A549 (cell line): ENCODE results near the gene CACNA1S. TPM values are rescaled to one million over a fixed set of nuclear protein-coding genes. Genes with fewer than 3 reads are reported as not detected.

Experiments
- ATAC-seq, 2 experiments: fragments of 200-7000 bp in 1 of 2; fragments of >200 bp in 1 of 2; cut with Nextera tagmentation in 1 of 2; cut with Tn5 transposase in 1 of 2; 3 replicates each; pipeline versions ENCODE4 v1.8.0 to v1.9.1; 2018 to 2020; ENCODE audit warnings: mild to moderate bottlenecking in 1 of 2, moderate library complexity in 1 of 2
- CTCF ChIA-PET: fragments of 300-600 bp; sonication (Branson Sonifier 250); formaldehyde crosslinking; extraction: SDS; loops from one replicate; lab custom pipeline; 2021; ENCODE audit warnings: antibody characterized with exemption, inconsistent platforms; lab: Yijun Ruan, JAX
- POLR2A ChIA-PET: fragments of 350-600 bp; formaldehyde crosslinking; extraction: SDS; loops from one replicate; lab custom pipeline; 2021; ENCODE audit warnings: antibody characterized with exemption, inconsistent platforms; lab: Yijun Ruan, JAX
- DNase-seq, 2 experiments: peaks; one replicate each; pipeline versions ENCODE4 v3.0.0 to v3.0.0-alpha.2; 2011 to 2016; ENCODE audit warnings: low read depth in 1 of 2, low spot score in 1 of 2
- FAIRE-seq: peaks from 2 replicates; lab custom pipeline; 2011; peaks lifted over from hg19 to GRCh38; lab: Jason Lieb, UNC
- H3K27ac ChIP-seq, 2 experiments: fragments of >200 bp; sonication (Bioruptor Twin); formaldehyde crosslinking; 3 replicates each; pipeline ENCODE4 v1.5.1; 2016 to 2017
- H3K4me1 ChIP-seq: fragments of >200 bp; sonication (Bioruptor Twin); formaldehyde crosslinking; 3 replicates; pipeline ENCODE4 v1.6.1; 2016
- H3K4me2 ChIP-seq: fragments of >200 bp; sonication (Bioruptor Twin); formaldehyde crosslinking; 3 replicates; pipeline ENCODE4 v1.6.1; 2016
- H3K4me3 ChIP-seq: fragments of >200 bp; sonication (Bioruptor Twin); formaldehyde crosslinking; 3 replicates; pipeline ENCODE4 v1.5.1; 2016
- H3K9me3 ChIP-seq: fragments of >200 bp; sonication (Bioruptor Twin); formaldehyde crosslinking; 3 replicates; pipeline ENCODE4 v1.6.1; 2016
- BHLHE40 ChIP-seq: IDR thresholded peaks from 2 replicates; pipeline ENCODE4 v1.6.1; 2012; ENCODE audit warnings: low read depth, low read length, inconsistent platforms
- CBX2 ChIP-seq: fragments of 200-600 bp; sonication (generic); IDR thresholded peaks from 2 replicates; pipeline ENCODE4 v1.6.1; 2016; ENCODE audit warnings: low read depth, mild to moderate bottlenecking, borderline replicate concordance
- CBX8 ChIP-seq: fragments of 200-600 bp; sonication (generic); IDR thresholded peaks from 2 replicates; pipeline ENCODE4 v1.6.1; 2016
- CEBPB ChIP-seq, 2 experiments: fragments of >200 bp in 1 of 2; sonication (Bioruptor Twin) in 1 of 2; formaldehyde crosslinking in 1 of 2; IDR thresholded peaks; 2 replicates each; pipeline ENCODE4 v1.6.1; 2012 to 2016
- E2F6 ChIP-seq: IDR thresholded peaks from 2 replicates; pipeline ENCODE4 v1.6.1; 2012; ENCODE audit warnings: low read depth, borderline replicate concordance
- EHF ChIP-seq: fragments of 250-450 bp; sonication (Bioruptor Pico); IDR thresholded peaks from 2 replicates; pipeline ENCODE4 v1.5.0; 2020; ENCODE audit warnings: mild to moderate bottlenecking
- ELK1 ChIP-seq: fragments of 150-350 bp; IDR thresholded peaks from 2 replicates; pipeline ENCODE4 v1.6.1; 2014; ENCODE audit warnings: low read depth, mild to moderate bottlenecking, low read length
- FOSL2 ChIP-seq, 2 experiments: fragments of 450-650 bp in 1 of 2; fragments of >200 bp in 1 of 2; sonication (Bioruptor Twin) in 1 of 2; formaldehyde crosslinking; IDR thresholded peaks; 2 replicates each; pipeline versions ENCODE4 v1.5.0 to v1.6.1; 2016 to 2020; ENCODE audit warnings: mild to moderate bottlenecking in 1 of 2, moderate library complexity in 1 of 2
- FOXS1 ChIP-seq: fragments of 250-450 bp; sonication (Bioruptor Pico); IDR thresholded peaks from 2 replicates; pipeline ENCODE4 v1.5.0; 2020; ENCODE audit warnings: mild to moderate bottlenecking, moderate library complexity
- GATA3 ChIP-seq: IDR thresholded peaks from 2 replicates; pipeline ENCODE4 v1.6.1; 2012; ENCODE audit warnings: borderline replicate concordance
- HDAC2 ChIP-seq: fragments of 200-600 bp; sonication (generic); IDR thresholded peaks from 2 replicates; pipeline ENCODE4 v1.6.1; 2016
- HEYL ChIP-seq: fragments of 250-450 bp; sonication (Bioruptor Pico); IDR thresholded peaks from 2 replicates; pipeline ENCODE4 v1.8.0; 2021; ENCODE audit warnings: mild to moderate bottlenecking, moderate library complexity
- HOXA7 ChIP-seq: fragments of 250-450 bp; sonication (Bioruptor Pico); IDR thresholded peaks from 2 replicates; pipeline ENCODE4 v1.5.0; 2020; ENCODE audit warnings: mild to moderate bottlenecking, moderate library complexity
- HOXB5 ChIP-seq: fragments of 250-450 bp; sonication (Bioruptor Pico); IDR thresholded peaks from 2 replicates; pipeline ENCODE4 v1.5.0; 2020; ENCODE audit warnings: mild to moderate bottlenecking, moderate library complexity
- KDM5A ChIP-seq: fragments of 200-600 bp; sonication (generic); IDR thresholded peaks from 2 replicates; pipeline ENCODE4 v1.6.1; 2016; ENCODE audit warnings: antibody characterized with exemption, mild to moderate bottlenecking
- MYC ChIP-seq: IDR thresholded peaks from 2 replicates; pipeline ENCODE4 v1.6.1; 2012; ENCODE audit warnings: mild to moderate bottlenecking, inconsistent platforms, low read length, improper control_type of control experiment, borderline replicate concordance
- NR3C1 ChIP-seq: fragments of >200 bp; sonication (Bioruptor Twin); formaldehyde crosslinking; IDR thresholded peaks from 3 replicates; pipeline ENCODE4 v1.6.1; 2017
- PHF8 ChIP-seq: fragments of 200-600 bp; sonication (generic); IDR thresholded peaks from 2 replicates; pipeline ENCODE4 v1.6.1; 2016; ENCODE audit warnings: low read depth, mild to moderate bottlenecking, antibody characterized with exemption, moderate library complexity, borderline replicate concordance
- RCOR1 ChIP-seq: fragments of 150-350 bp; IDR thresholded peaks from 2 replicates; pipeline ENCODE4 v1.6.1; 2014; ENCODE audit warnings: antibody characterized with exemption, low read length, low read depth
- SMC3 ChIP-seq: fragments of >200 bp; sonication (Bioruptor Twin); formaldehyde crosslinking; IDR thresholded peaks from 3 replicates; pipeline ENCODE4 v1.6.1; 2018; ENCODE audit warnings: inconsistent platforms
- SREBF2 ChIP-seq: fragments of 450-650 bp; IDR thresholded peaks from 2 replicates; pipeline ENCODE4 v1.6.1; 2014; ENCODE audit warnings: mild to moderate bottlenecking, moderate library complexity
- TP53 ChIP-seq: fragments of 250-450 bp; sonication (Bioruptor Pico); IDR thresholded peaks from 2 replicates; pipeline ENCODE4 v1.5.0; 2021; ENCODE audit warnings: mild to moderate bottlenecking, moderate library complexity
- USF2 ChIP-seq: fragments of 450-650 bp; IDR thresholded peaks from 2 replicates; pipeline ENCODE4 v1.6.1; 2014; ENCODE audit warnings: antibody characterized with exemption
- ZNF302 ChIP-seq: fragments of 250-450 bp; sonication (Bioruptor Pico); IDR thresholded peaks from 2 replicates; pipeline ENCODE4 v1.9.0; 2021; ENCODE audit warnings: inconsistent platforms, mild to moderate bottlenecking, moderate library complexity
- ZSCAN20 ChIP-seq: fragments of 250-450 bp; sonication (Bioruptor Pico); IDR thresholded peaks from 2 replicates; pipeline ENCODE4 v1.8.0; 2022; ENCODE audit warnings: mild to moderate bottlenecking, moderate library complexity
- WGBS: methylation state at CpG from one replicate; pipeline ENCODE4 v1.1.6; 2017; ENCODE audit errors: missing lambda C conversion rate; 5-methylcytosine and 5-hydroxymethylcytosine counted together
- polyA plus RNA-seq, 4 experiments: library from polyadenylated mRNA; depleted of rRNA in 3 of 4; stranded (reverse); fragments of >200 nt; fragmentation: RNase III in 1 of 4; extraction: RNeasy Plus Mini Kit Qiagen cat#74134 plus additional on column Dnase treatment in 1 of 4; gene quantifications; 2 replicates in 3 of 4; 3 replicates in 1 of 4; pipeline ENCODE4 v1.2.3, GENCODE V29; 2011 to 2017
- TF ChIP-seq, protein P1 (sequence below): fragments of >200 bp; sonication (Bioruptor Twin); formaldehyde crosslinking; IDR thresholded peaks from 2 replicates; pipeline ENCODE4 v1.6.1; 2016

The CACNA1S gene
- polyA plus RNA-seq, 2 of the 4 experiments (the other 2 are of a cell fraction): 0.01 TPM; not detected in 1

DNA sequence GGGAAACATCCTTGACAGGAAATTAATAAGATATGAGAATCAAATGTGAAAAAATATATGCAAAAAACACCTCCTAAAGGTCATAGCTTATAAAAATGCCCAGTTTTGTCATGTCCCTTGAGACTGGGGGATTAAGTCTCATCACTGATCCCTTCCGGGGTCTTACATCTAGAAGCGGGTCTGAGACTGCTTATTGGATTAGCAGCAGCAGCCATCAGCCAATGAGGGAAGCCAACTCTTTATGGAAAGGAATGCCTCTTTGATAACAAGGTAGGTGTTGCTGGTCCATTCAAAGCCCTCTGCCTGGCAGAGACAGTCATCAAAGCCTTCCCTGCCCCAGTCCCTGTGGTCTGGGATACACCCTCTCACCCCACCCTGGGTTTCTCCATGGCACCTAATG is 3.9 kb upstream of the CACNA1S start:
- ATAC-seq: no peak
- POLR2A ChIA-PET: no interaction called here
- TF ChIP-seq RCOR1 (no peak), HOXB5 (CRISPR knock-in tag) (no peak), HOXA7 (CRISPR knock-in tag) (no peak), CEBPB (IDR thresholded peaks at IDR 0.05) (no peak), HDAC2 (no peak), CBX2 (no peak), SREBF2 (no peak), ELK1 (no peak), KDM5A (no peak), GATA3 (no peak), NR3C1 (no peak), TP53 (CRISPR knock-in tag) (no peak), E2F6 (no peak), FOXS1 (CRISPR knock-in tag) (no peak)
- TF ChIP-seq, all 56 proteins: peak for 0
- no peak for DNase-seq
- Histone ChIP-seq H3K4me3 (no peak overlapping the region), H3K4me2 (no peak overlapping the region), H3K4me1 (peaks cover 8% of the 10 kb centered on the region), H3K9me3 (no peaks in the 10 kb centered on the region), H3K27ac (no peak overlapping the region)
- FAIRE-seq: no peak
- CTCF ChIA-PET: interaction anchor here (0.9 to 7.4 kb wide), 9 partner anchors 10 to 144 kb away, joined by 3 to 84 read pairs (median 11); partner anchors contain the start of gene ASCL5
- WGBS: 90% methylated on average over 2 of the region's 2 CpGs

DNA sequence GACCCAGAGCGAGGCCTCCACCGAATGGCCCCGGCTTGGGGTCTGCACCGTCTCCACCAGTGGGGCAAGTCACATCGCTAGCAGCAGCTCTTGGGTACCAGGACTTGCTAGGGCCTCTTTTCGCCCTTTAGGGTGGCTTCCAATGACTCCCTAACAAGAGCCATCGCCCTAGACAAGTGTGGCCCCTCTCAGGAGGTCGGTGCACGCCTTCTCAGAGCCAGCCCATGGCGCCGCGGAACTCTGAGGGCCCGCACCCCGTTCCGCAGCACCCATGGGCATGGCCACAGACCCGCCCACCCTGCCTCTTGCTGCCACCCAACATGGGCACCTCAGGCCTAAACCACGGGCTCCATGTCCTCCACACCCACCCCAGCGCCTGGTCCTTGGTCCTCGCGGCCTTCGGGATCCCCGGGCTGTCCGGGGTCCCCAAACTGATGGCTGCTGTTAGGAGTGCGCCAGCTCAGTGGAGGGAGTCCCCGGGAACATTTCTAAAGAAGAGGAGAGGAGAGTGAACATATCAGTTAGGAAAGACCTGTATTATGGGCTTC is 3.2 kb upstream of the CACNA1S start:
- ChIA-PET POLR2A (interaction anchor here (1.6 to 2.1 kb wide), 2 partner anchors 144 to 557 kb away, joined by 8 to 9 read pairs; no protein-coding TSS in a partner anchor), CTCF (interaction anchor here (0.8 to 7.4 kb wide), 11 partner anchors 11 to 556 kb away, joined by 3 to 84 read pairs (median 8); partner anchors contain the start of gene ASCL5)
- H3K4me2 ChIP-seq: peak overlapping the region; percentile 87
- FAIRE-seq (no peak), ATAC-seq (no peak), DNase-seq (no peak)
- H3K9me3 ChIP-seq: no peaks in the 10 kb centered on the region
- peaks cover 8% of the 10 kb centered on the region for H3K4me1 ChIP-seq
- 98% methylated on average over 13 of the region's 25 CpGs for WGBS
- H3K27ac ChIP-seq: peak overlapping the region; percentile 87 to 89; a peak in 4 of 6 replicates
- H3K4me3 ChIP-seq: peak overlapping the region; percentile 80; the same call in 2 of the 3 replicates
- no peak for TF ChIP-seq MYC
- TF ChIP-seq BHLHE40: no peak
- TF ChIP-seq ZSCAN20 (CRISPR knock-in tag): no peak
- TF ChIP-seq, protein P1, sequence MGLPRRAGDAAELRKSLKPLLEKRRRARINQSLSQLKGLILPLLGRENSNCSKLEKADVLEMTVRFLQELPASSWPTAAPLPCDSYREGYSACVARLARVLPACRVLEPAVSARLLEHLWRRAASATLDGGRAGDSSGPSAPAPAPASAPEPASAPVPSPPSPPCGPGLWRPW: no peak
- TF ChIP-seq SMC3: no peak
- no peak for TF ChIP-seq EHF (CRISPR knock-in tag)
- no peak for TF ChIP-seq FOXS1 (CRISPR knock-in tag)
- TF ChIP-seq USF2: no peak
- no peak for TF ChIP-seq ZNF302 (CRISPR knock-in tag)
- no peak for TF ChIP-seq CBX8
- TF ChIP-seq PHF8: no peak
- TF ChIP-seq HEYL: no peak
- TF ChIP-seq CBX2: no peak
- no peak for TF ChIP-seq ELK1
- no peak for TF ChIP-seq FOSL2 (IDR thresholded peaks at IDR 0.05)
- TF ChIP-seq FOSL2 (CRISPR knock-in tag; IDR thresholded peaks at IDR 0.05): no peak
- no peak for TF ChIP-seq GATA3
- TF ChIP-seq, all 56 proteins: peak for 0
